H1 (cell line): ENCODE measurements around the gene TNNT3.

Source experiments
- EZH2 ChIP-seq: fragments of 200-600 bp; sonication (generic); IDR thresholded peaks from 2 replicates; pipeline ENCODE4 v1.7.1; 2012; ENCODE audit warnings: low read depth, mild to moderate bottlenecking, moderate library complexity, low read length, inconsistent platforms; ENCODE audit not compliant: severe bottlenecking
- JUN ChIP-seq: IDR thresholded peaks from 2 replicates; pipeline ENCODE4 v1.6.1; 2011; ENCODE audit warnings: low read depth, mild to moderate bottlenecking, improper control_type of control experiment, low read length
- RNF2 ChIP-seq: fragments of 200-900, 300-1000 bp; sonication (generic); IDR thresholded peaks from 2 replicates; pipeline ENCODE4 v1.7.1; 2016; ENCODE audit warnings: borderline replicate concordance, low read depth, mild to moderate bottlenecking, antibody characterized with exemption, low read length; ENCODE audit not compliant: poor library complexity, severe bottlenecking; ENCODE audit errors: missing control alignments
- SIN3A ChIP-seq, 2 experiments: IDR thresholded peaks in 1 of 2; conservative IDR thresholded peaks in 1 of 2; 2 replicates each; pipeline ENCODE4 v1.6.1; 2011 to 2012; ENCODE audit warnings: low read length in 2 of 2, improper control_type of control experiment in 1 of 2, low read depth in 1 of 2, mild to moderate bottlenecking in 1 of 2
- TF ChIP-seq, protein P1 (sequence below), 3 experiments: IDR thresholded peaks; 1 replicate in 2 of 3; 2 replicates in 1 of 3; pipeline versions ENCODE4 v1.5.1 to v1.6.1; 2011; ENCODE audit warnings: low read length in 3 of 3, mild to moderate bottlenecking in 3 of 3, inconsistent platforms in 2 of 3, low read depth in 1 of 3, moderate library complexity in 1 of 3; ENCODE audit not compliant: insufficient read depth in 1 of 3; ENCODE audit errors: control extremely low read depth in 1 of 3

DNA sequence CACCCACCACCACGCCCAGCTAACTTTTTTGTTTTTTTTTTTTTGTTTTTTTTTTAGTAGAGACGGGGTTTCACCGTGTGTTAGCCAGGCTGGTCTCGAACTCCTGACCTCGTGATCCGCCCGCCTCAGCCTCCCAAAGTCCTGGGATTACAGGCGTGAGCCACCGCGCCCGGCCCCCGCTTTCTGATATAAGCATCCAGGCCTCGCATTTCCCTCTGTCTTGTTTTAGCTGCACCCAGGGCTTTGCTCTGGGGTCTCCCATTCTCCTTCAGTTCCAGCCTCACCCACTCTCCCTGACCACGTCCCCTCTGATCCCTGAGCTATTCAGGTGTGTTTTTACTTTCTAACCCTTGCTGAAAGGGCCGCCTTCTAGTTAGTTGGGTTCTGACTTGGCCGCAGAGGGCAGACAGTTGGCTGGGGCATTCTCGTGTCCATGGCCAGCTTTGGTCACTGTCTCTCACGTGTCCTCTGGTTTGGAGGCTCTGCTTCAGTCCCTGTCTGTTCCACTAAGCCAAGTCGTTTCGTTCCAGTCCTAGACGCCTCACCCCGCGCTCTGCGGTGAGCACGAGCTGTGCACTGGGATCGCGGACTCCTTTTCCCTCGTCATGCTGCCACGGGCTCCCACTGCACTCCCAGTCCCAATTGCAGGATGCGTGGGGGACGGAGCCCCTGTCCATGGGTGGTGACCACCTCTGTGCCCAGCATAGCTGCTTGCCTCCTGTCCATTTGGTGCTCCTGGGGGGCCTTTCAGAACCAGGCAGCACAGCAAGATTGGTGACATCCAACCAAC lies 6.0 kb upstream of the TNNT3 start:
- TF ChIP-seq, protein P1, sequence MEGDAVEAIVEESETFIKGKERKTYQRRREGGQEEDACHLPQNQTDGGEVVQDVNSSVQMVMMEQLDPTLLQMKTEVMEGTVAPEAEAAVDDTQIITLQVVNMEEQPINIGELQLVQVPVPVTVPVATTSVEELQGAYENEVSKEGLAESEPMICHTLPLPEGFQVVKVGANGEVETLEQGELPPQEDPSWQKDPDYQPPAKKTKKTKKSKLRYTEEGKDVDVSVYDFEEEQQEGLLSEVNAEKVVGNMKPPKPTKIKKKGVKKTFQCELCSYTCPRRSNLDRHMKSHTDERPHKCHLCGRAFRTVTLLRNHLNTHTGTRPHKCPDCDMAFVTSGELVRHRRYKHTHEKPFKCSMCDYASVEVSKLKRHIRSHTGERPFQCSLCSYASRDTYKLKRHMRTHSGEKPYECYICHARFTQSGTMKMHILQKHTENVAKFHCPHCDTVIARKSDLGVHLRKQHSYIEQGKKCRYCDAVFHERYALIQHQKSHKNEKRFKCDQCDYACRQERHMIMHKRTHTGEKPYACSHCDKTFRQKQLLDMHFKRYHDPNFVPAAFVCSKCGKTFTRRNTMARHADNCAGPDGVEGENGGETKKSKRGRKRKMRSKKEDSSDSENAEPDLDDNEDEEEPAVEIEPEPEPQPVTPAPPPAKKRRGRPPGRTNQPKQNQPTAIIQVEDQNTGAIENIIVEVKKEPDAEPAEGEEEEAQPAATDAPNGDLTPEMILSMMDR (IDR thresholded peaks at IDR 0.05; ENCODE audit: control extremely low read depth in 1 of 3, insufficient read depth in 1 of 3, low read depth in 1 of 3, low read length in 3 of 3), result no peak
- TF ChIP-seq RNF2, result no peak
- no peak for TF ChIP-seq SIN3A (conservative IDR thresholded peaks at IDR 0.05 in 1 of 2, IDR thresholded peaks at IDR 0.05 in 1 of 2; ENCODE audit: low read depth in 1 of 2, low read length in 2 of 2)
- TF ChIP-seq JUN, result no peak
- no peak for TF ChIP-seq EZH2
